HepG2 (cell line): Measurements from ENCODE around the gene TREH. TPM values are rescaled to one million over a fixed set of nuclear protein-coding genes. Genes with fewer than 3 reads are reported as not detected.
A peak's percentile ranks its signal among the peaks of the same experiment; 100 is the strongest.

Experiments
- BCL6 ChIP-seq: IDR thresholded peaks from 2 replicates; pipeline ENCODE4 v1.6.1; 2016; ENCODE audit warnings: missing genetic modification reagents, missing compliant biosample characterization
- FOXA3 ChIP-seq: IDR thresholded peaks from 2 replicates; pipeline ENCODE4 v1.6.1; 2016; ENCODE audit warnings: missing genetic modification reagents, missing compliant biosample characterization
- HDAC2 ChIP-seq: sonication (generic); formaldehyde crosslinking; IDR thresholded peaks from 2 replicates; pipeline ENCODE4 v1.4.0; 2020; ENCODE audit warnings: missing genetic modification reagents
- HMG20A ChIP-seq: IDR thresholded peaks from 2 replicates; pipeline ENCODE4 v1.6.1; 2016; ENCODE audit warnings: borderline replicate concordance
- HOXA3 ChIP-seq: sonication (generic); formaldehyde crosslinking; IDR thresholded peaks from 2 replicates; pipeline ENCODE4 v1.5.0; 2020; ENCODE audit warnings: missing genetic modification reagents
- MEF2D ChIP-seq: sonication (generic); formaldehyde crosslinking; IDR thresholded peaks from 2 replicates; pipeline ENCODE4 v1.5.1; 2020; ENCODE audit warnings: mild to moderate bottlenecking, missing genetic modification reagents
- PAWR ChIP-seq: sonication (generic); formaldehyde crosslinking; IDR thresholded peaks from 2 replicates; pipeline ENCODE4 v1.4.0; 2020; ENCODE audit warnings: missing genetic modification reagents, mild to moderate bottlenecking, borderline replicate concordance
- RAD51 ChIP-seq: fragments of 450-650 bp; IDR thresholded peaks from 2 replicates; pipeline ENCODE4 v1.6.1; 2016; ENCODE audit warnings: borderline replicate concordance
- SMAD3 ChIP-seq: sonication (generic); formaldehyde crosslinking; IDR thresholded peaks from 2 replicates; pipeline ENCODE4 v1.4.0; 2020; ENCODE audit warnings: missing genetic modification reagents
- TBX2 ChIP-seq: sonication (generic); formaldehyde crosslinking; IDR thresholded peaks from 2 replicates; pipeline ENCODE4 v1.5.0; 2020; ENCODE audit warnings: missing genetic modification reagents, mild to moderate bottlenecking, borderline replicate concordance
- ZFP36 ChIP-seq: fragments of 150-350 bp; IDR thresholded peaks from 2 replicates; pipeline ENCODE4 v1.6.1; 2018; ENCODE audit warnings: borderline replicate concordance, low read length, low read depth; ENCODE audit not compliant: partially characterized antibody
- ZNF343 ChIP-seq: sonication (generic); formaldehyde crosslinking; IDR thresholded peaks from 2 replicates; pipeline ENCODE4 v1.4.0; 2020; ENCODE audit warnings: mild to moderate bottlenecking, missing genetic modification reagents
- ZNF460 ChIP-seq: sonication (generic); formaldehyde crosslinking; IDR thresholded peaks from 2 replicates; pipeline ENCODE4 v1.5.1; 2020; ENCODE audit warnings: missing genetic modification reagents, mild to moderate bottlenecking, borderline replicate concordance
- ZSCAN31 ChIP-seq: sonication (generic); formaldehyde crosslinking; IDR thresholded peaks from 2 replicates; pipeline ENCODE4 v1.5.0; 2020; ENCODE audit warnings: low read depth, mild to moderate bottlenecking, missing genetic modification reagents
- polyA plus RNA-seq, 8 experiments: library from polyadenylated mRNA; depleted of rRNA in 3 of 8; stranded (reverse) in 7 of 8; unstranded in 1 of 8; fragments of >200 nt; fragmentation: Illumina TruSeq in 4 of 8; extraction: Trizol in 4 of 8; gene quantifications; 2 replicates each; pipeline versions ENCODE4 v1.2.1 to v1.2.3, GENCODE V29; 2011 to 2016; ENCODE audit warnings: low read depth in 4 of 8, missing spikeins in 1 of 8, mixed read lengths in 1 of 8; ENCODE audit not compliant: insufficient read depth in 1 of 8
- total RNA-seq, 5 experiments: library from RNA; depleted of rRNA; stranded (reverse); fragments of >200 nt; fragmentation: Illumina TruSeq; extraction: Trizol; gene quantifications; 2 replicates each; pipeline ENCODE4 v1.2.3, GENCODE V29; 2016; ENCODE audit warnings: low read depth in 1 of 5
- TF ChIP-seq, protein P1 (sequence below): sonication (generic); formaldehyde crosslinking; IDR thresholded peaks from 2 replicates; pipeline ENCODE4 v1.4.0; 2020; ENCODE audit warnings: mild to moderate bottlenecking, missing genetic modification reagents
- TF ChIP-seq, protein P2 (sequence below): sonication (generic); formaldehyde crosslinking; IDR thresholded peaks from 2 replicates; pipeline ENCODE4 v1.4.0; 2020; ENCODE audit warnings: mild to moderate bottlenecking, missing genetic modification reagents
- TF ChIP-seq, protein P3 (sequence below): sonication (generic); formaldehyde crosslinking; IDR thresholded peaks from 2 replicates; pipeline ENCODE4 v1.4.0; 2020; ENCODE audit warnings: mild to moderate bottlenecking, missing genetic modification reagents
- TF ChIP-seq, protein P4 (sequence below): sonication (generic); formaldehyde crosslinking; IDR thresholded peaks from 2 replicates; pipeline ENCODE4 v1.4.0; 2020; ENCODE audit warnings: mild to moderate bottlenecking, low read depth, missing genetic modification reagents
- TF ChIP-seq, protein P5 (sequence below): sonication (generic); formaldehyde crosslinking; IDR thresholded peaks from 2 replicates; pipeline ENCODE4; 2020; ENCODE audit warnings: missing genetic modification reagents, mild to moderate bottlenecking, borderline replicate concordance

Gene TREH
- total and polyA plus RNA-seq, 2 of the 13 experiments (the other 11 are each of a cell fraction or from before 2014, with no cell fraction given) = 0.53 to 0.86 TPM

DNA sequence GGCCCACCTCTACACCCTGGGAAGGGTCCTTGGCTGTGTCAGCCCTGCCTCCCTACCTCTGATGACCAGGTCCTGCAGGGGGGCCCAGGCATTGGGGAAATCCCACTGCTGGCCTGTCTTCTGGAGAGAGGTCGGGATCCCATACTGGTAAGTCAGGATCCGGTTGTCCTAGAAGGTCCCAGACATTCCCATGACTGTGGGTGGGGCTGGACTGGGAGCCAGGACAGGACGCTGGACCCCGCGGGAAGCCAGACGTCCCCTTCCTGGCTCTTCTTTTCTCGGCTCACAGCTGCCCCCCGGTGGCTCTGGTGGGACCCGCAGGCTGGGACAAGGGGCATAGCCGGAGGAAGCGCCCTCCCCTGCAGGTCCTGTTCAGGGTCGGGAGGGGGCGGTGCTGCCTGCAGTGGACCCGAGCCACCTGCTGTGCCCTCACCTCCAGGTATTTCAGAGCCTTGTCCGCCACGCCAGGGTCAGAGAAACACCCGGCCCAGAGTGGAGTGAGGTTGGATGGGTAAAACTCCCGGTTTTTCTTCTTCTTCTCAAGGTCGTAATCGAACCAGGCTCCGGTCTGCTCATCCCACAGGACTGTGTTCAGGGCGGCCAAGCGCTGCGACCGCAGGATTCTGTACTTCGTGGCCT lies 20.0 kb downstream of the TREH start (continued):
- peak; percentile 35; the same call in 1 of the 2 replicates for TF ChIP-seq FOXA3
- TF ChIP-seq TBX2 = peak; percentile 16; the same call in 1 of the 2 replicates
- no peak for TF ChIP-seq ZSCAN31 (CRISPR knock-in tag)
- TF ChIP-seq ZNF343 = no peak
- TF ChIP-seq MEF2D = 0 out of 2 replicates have a peak, but pooled peaks have one; percentile 20
- TF ChIP-seq BCL6 (CRISPR knock-in tag) = peak; percentile 47
- TF ChIP-seq, protein P1, sequence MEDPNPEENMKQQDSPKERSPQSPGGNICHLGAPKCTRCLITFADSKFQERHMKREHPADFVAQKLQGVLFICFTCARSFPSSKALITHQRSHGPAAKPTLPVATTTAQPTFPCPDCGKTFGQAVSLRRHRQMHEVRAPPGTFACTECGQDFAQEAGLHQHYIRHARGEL (CRISPR knock-in tag) = no peak
- TF ChIP-seq HOXA3 (CRISPR knock-in tag) = peak; percentile 66
- TF ChIP-seq ZNF460 (CRISPR knock-in tag) = no peak
- 0 out of 2 replicates have a peak, but pooled peaks have one; percentile 14 for TF ChIP-seq HMG20A (CRISPR knock-in tag)
- TF ChIP-seq, protein P2, sequence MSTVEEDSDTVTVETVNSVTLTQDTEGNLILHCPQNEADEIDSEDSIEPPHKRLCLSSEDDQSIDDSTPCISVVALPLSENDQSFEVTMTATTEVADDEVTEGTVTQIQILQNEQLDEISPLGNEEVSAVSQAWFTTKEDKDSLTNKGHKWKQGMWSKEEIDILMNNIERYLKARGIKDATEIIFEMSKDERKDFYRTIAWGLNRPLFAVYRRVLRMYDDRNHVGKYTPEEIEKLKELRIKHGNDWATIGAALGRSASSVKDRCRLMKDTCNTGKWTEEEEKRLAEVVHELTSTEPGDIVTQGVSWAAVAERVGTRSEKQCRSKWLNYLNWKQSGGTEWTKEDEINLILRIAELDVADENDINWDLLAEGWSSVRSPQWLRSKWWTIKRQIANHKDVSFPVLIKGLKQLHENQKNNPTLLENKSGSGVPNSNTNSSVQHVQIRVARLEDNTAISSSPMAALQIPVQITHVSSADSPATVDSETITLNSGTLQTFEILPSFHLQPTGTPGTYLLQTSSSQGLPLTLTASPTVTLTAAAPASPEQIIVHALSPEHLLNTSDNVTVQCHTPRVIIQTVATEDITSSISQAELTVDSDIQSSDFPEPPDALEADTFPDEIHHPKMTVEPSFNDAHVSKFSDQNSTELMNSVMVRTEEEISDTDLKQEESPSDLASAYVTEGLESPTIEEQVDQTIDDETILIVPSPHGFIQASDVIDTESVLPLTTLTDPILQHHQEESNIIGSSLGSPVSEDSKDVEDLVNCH (CRISPR knock-in tag) = no peak
- TF ChIP-seq SMAD3 = no peak
- TF ChIP-seq, protein P3, sequence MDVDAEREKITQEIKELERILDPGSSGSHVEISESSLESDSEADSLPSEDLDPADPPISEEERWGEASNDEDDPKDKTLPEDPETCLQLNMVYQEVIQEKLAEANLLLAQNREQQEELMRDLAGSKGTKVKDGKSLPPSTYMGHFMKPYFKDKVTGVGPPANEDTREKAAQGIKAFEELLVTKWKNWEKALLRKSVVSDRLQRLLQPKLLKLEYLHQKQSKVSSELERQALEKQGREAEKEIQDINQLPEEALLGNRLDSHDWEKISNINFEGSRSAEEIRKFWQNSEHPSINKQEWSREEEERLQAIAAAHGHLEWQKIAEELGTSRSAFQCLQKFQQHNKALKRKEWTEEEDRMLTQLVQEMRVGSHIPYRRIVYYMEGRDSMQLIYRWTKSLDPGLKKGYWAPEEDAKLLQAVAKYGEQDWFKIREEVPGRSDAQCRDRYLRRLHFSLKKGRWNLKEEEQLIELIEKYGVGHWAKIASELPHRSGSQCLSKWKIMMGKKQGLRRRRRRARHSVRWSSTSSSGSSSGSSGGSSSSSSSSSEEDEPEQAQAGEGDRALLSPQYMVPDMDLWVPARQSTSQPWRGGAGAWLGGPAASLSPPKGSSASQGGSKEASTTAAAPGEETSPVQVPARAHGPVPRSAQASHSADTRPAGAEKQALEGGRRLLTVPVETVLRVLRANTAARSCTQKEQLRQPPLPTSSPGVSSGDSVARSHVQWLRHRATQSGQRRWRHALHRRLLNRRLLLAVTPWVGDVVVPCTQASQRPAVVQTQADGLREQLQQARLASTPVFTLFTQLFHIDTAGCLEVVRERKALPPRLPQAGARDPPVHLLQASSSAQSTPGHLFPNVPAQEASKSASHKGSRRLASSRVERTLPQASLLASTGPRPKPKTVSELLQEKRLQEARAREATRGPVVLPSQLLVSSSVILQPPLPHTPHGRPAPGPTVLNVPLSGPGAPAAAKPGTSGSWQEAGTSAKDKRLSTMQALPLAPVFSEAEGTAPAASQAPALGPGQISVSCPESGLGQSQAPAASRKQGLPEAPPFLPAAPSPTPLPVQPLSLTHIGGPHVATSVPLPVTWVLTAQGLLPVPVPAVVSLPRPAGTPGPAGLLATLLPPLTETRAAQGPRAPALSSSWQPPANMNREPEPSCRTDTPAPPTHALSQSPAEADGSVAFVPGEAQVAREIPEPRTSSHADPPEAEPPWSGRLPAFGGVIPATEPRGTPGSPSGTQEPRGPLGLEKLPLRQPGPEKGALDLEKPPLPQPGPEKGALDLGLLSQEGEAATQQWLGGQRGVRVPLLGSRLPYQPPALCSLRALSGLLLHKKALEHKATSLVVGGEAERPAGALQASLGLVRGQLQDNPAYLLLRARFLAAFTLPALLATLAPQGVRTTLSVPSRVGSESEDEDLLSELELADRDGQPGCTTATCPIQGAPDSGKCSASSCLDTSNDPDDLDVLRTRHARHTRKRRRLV (CRISPR knock-in tag) = no peak
- no peak for TF ChIP-seq RAD51
- peak; percentile 14; the same call in 1 of the 2 replicates for TF ChIP-seq HDAC2 (CRISPR knock-in tag)
- TF ChIP-seq, protein P4, sequence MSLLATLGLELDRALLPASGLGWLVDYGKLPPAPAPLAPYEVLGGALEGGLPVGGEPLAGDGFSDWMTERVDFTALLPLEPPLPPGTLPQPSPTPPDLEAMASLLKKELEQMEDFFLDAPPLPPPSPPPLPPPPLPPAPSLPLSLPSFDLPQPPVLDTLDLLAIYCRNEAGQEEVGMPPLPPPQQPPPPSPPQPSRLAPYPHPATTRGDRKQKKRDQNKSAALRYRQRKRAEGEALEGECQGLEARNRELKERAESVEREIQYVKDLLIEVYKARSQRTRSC (CRISPR knock-in tag) = no peak
- no peak for TF ChIP-seq PAWR (CRISPR knock-in tag)
- TF ChIP-seq, protein P5, sequence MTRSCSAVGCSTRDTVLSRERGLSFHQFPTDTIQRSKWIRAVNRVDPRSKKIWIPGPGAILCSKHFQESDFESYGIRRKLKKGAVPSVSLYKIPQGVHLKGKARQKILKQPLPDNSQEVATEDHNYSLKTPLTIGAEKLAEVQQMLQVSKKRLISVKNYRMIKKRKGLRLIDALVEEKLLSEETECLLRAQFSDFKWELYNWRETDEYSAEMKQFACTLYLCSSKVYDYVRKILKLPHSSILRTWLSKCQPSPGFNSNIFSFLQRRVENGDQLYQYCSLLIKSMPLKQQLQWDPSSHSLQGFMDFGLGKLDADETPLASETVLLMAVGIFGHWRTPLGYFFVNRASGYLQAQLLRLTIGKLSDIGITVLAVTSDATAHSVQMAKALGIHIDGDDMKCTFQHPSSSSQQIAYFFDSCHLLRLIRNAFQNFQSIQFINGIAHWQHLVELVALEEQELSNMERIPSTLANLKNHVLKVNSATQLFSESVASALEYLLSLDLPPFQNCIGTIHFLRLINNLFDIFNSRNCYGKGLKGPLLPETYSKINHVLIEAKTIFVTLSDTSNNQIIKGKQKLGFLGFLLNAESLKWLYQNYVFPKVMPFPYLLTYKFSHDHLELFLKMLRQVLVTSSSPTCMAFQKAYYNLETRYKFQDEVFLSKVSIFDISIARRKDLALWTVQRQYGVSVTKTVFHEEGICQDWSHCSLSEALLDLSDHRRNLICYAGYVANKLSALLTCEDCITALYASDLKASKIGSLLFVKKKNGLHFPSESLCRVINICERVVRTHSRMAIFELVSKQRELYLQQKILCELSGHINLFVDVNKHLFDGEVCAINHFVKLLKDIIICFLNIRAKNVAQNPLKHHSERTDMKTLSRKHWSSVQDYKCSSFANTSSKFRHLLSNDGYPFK (CRISPR knock-in tag) = no peak
- TF ChIP-seq ZFP36 = no peak
